ENCODE measurements around the gene CD46. TPM values are rescaled to one million over a fixed set of nuclear protein-coding genes. Genes with fewer than 3 reads are reported as not detected.
"Not testable (repeated sequence)": the region's sequence is repeated elsewhere in the genome, so short reads cannot be mapped to it uniquely, and the experiment has no call there.

The CD46 gene
- total and polyA plus RNA-seq, 5 donors, result 56.3 to 94.2 (median 84.3) TPM

GRCh38 chr1:207777412-207777811 lies 25.6 kb downstream of the CD46 start:
- H3K27ac ChIP-seq (ENCODE audit: low read length); intact Hi-C loops (cut with DNase I); DNase-seq; H3K27me3 ChIP-seq (ENCODE audit: control insufficient read depth, insufficient read depth); H3K9me3 ChIP-seq (ENCODE audit: control insufficient read depth, low read length); H3K4me1 ChIP-seq (ENCODE audit: control insufficient read depth, insufficient read depth, low read length); ATAC-seq; H3K4me3 ChIP-seq (ENCODE audit: low read length): not testable (repeated sequence)
- 98% methylated on average over 7 of the region's 7 CpGs for WGBS

GRCh38 chr1:207779008-207779407 lies 27.2 kb downstream of the CD46 start:
- intact Hi-C loops (cut with DNase I), result no loop called here
- Histone ChIP-seq H3K9me3 (ENCODE audit: control insufficient read depth, low read length) (no peaks in the 10 kb centered on the region), H3K27ac (ENCODE audit: low read length) (no peak overlapping the region), H3K27me3 (ENCODE audit: control insufficient read depth, insufficient read depth) (no peaks in the 10 kb centered on the region), H3K4me3 (ENCODE audit: low read length) (no peak overlapping the region), H3K4me1 (ENCODE audit: control insufficient read depth, insufficient read depth, low read length) (no peaks in the 10 kb centered on the region)
- DNase-seq (no peak), ATAC-seq (no peak)

DNA sequence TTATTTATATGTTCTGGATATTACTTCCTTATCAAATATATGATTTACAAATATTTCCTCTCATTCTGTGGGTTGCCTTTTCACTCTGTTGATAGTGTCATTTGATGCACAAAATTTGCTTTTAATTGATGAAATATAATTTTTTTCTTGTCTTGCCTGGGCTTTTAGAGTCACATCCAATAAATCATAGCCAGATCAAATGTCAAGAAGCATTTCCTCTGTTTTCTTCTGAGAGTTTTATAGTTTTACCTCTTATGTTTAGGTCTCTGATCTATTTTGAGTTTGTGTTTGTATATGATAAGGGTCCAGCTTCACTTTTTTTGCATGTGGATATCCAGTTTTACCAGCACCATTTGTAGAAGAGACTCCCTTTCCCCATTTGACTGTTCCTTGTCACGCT lies 29.5 kb downstream of the CD46 start:
- 94% methylated on average over 1 of the region's 1 CpG for WGBS
- DNase-seq (no peak), ATAC-seq (no peak)
- no peak overlapping the region for H3K4me3 ChIP-seq (ENCODE audit: low read length)
- H3K27ac ChIP-seq (ENCODE audit: low read length), result no peak overlapping the region
- intact Hi-C loops (cut with DNase I), result no loop called here
- H3K4me1 ChIP-seq (ENCODE audit: control insufficient read depth, insufficient read depth, low read length), result no peaks in the 10 kb centered on the region
- H3K27me3 ChIP-seq (ENCODE audit: control insufficient read depth, insufficient read depth), result no peaks in the 10 kb centered on the region
- no peaks in the 10 kb centered on the region for H3K9me3 ChIP-seq (ENCODE audit: control insufficient read depth, low read length)

DNA sequence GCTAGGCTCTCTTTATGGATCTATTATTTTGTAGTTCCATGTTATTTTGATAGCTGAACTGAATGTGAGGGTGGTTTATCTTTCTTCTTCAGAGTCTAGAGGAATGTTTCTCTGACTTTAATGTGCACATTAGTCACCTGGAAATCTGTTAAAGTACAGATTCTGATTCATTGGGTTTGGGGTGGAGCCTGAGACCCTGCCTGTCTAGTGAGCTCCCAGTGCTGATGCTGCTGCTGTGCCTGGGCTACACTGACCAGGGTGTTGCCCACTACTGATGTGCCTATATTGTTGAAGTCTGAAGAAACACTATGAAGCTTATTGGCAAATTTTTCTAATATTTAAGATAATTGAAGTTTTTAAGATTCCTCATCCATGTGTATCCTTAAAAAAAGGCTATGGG lies 35.9 kb downstream of the CD46 start:
- Histone ChIP-seq H3K9me3 (ENCODE audit: control insufficient read depth, low read length) (no peaks in the 10 kb centered on the region), H3K4me3 (ENCODE audit: low read length) (no peak overlapping the region), H3K27ac (ENCODE audit: low read length) (no peak overlapping the region), H3K4me1 (ENCODE audit: control insufficient read depth, insufficient read depth, low read length) (no peaks in the 10 kb centered on the region), H3K27me3 (ENCODE audit: control insufficient read depth, insufficient read depth) (no peaks in the 10 kb centered on the region)
- intact Hi-C loops (cut with DNase I), result no loop called here
- DNase-seq (no peak), ATAC-seq (no peak)

DNA sequence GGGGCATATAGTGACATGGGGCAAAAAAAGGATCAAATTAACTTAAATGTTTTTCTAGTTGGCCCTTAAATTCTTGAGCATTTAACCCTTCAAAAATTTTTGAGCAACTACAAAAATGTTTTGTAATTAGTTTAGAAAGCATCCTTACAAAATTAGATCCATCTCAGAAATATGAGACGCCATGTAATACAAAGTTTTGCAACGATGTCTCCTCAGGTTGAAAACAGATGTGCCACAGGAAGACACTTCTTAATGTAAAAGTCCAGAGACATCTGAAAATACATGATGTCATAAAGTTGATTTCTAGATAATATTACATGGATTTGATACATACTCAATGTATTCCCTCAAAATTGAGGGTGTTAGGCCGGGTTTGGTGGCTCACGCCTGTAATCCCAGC lies 37.5 kb downstream of the CD46 start:
- WGBS, result 96% methylated on average over 4 of the region's 4 CpGs
- intact Hi-C loops (cut with DNase I), result no loop called here
- no peak for DNase-seq

DNA sequence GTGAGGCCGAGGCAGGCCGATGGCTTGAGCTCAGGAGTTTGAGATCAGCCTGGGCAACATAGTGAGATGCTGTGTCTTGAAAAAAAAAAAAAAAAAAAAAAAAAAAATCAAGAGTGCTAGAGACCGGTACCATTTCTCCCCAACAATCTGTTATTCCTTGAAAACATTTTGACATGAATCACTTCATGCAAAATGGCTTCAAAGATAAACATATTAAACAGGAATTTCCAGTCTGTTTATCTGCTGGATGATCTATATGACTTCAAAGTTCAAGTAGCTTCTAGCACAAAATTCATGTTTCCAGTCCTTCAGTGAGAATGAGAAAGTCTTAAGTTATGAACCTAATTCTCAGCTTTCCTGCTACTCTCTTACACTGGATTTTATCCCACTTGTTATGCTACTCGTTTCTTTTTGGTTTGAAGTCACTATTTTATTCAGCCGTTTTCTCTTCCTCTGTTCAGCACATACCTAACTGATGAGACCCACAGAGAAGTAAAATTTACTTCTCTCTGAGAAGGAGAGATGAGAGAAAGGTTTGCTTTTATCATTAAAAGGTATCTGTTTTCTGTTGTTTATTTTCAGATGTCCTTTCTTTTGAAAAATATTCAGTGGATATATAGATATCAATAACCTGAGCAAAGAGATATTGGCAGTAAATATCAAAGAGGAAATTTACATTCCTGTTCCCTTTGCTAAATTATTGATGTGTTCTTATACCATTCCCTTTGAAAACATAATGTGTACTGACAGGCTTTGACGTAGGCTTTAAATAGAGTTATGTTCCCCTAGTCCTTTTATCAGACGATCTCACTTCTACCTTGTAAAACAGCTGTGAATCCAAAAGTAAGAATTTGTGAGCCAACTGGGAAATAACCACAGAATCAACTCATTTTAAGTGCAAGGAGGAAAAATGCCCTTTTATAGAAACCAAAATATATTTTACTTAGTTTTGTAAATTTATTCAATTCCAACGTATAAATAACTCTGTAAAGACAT lies 38.2 kb downstream of the CD46 start:
- Histone ChIP-seq H3K4me3 (ENCODE audit: low read length) (no peak overlapping the region), H3K27me3 (ENCODE audit: control insufficient read depth, insufficient read depth) (no peaks in the 10 kb centered on the region), H3K9me3 (ENCODE audit: control insufficient read depth, low read length) (no peaks in the 10 kb centered on the region), H3K4me1 (ENCODE audit: control insufficient read depth, insufficient read depth, low read length) (no peaks in the 10 kb centered on the region), H3K27ac (ENCODE audit: low read length) (no peak overlapping the region)
- intact Hi-C loops (cut with DNase I), result no loop called here
- WGBS, result 80% methylated on average over 8 of the region's 8 CpGs
- DNase-seq (no peak), ATAC-seq (no peak)

More for the DNA sequence above, 37.5 kb downstream of the CD46 start:
- Histone ChIP-seq H3K9me3 (ENCODE audit: control insufficient read depth, low read length) (no peaks in the 10 kb centered on the region), H3K27me3 (ENCODE audit: control insufficient read depth, insufficient read depth) (no peaks in the 10 kb centered on the region), H3K27ac (ENCODE audit: low read length) (no peak overlapping the region), H3K4me3 (ENCODE audit: low read length) (no peak overlapping the region), H3K4me1 (ENCODE audit: control insufficient read depth, insufficient read depth, low read length) (no peaks in the 10 kb centered on the region)
- ATAC-seq, result no peak

- Histone ChIP-seq H3K27ac (ENCODE audit: low read length) (no peak overlapping the region), H3K4me3 (ENCODE audit: low read length) (no peak overlapping the region), H3K4me1 (ENCODE audit: control insufficient read depth, insufficient read depth, low read length) (no peaks in the 10 kb centered on the region), H3K27me3 (ENCODE audit: control insufficient read depth, insufficient read depth) (no peaks in the 10 kb centered on the region), H3K9me3 (ENCODE audit: control insufficient read depth, low read length) (no peaks in the 10 kb centered on the region)
- intact Hi-C loops (cut with DNase I), result no loop called here
- ATAC-seq, result no peak
- DNase-seq, result no peak
- 88% methylated on average over 7 of the region's 7 CpGs for WGBS
These were observed 39.4 kb downstream of the CD46 start for GRCh38 chr1:207791290-207791689.

- H3K9me3 ChIP-seq (ENCODE audit: control insufficient read depth, low read length), result no peaks in the 10 kb centered on the region
- no peak for ATAC-seq
- H3K27me3 ChIP-seq (ENCODE audit: control insufficient read depth, insufficient read depth), result no peaks in the 10 kb centered on the region
- H3K4me1 ChIP-seq (ENCODE audit: control insufficient read depth, insufficient read depth, low read length), result no peaks in the 10 kb centered on the region
- no peak for DNase-seq
- H3K4me3 ChIP-seq (ENCODE audit: low read length), result no peak overlapping the region
- no peak overlapping the region for H3K27ac ChIP-seq (ENCODE audit: low read length)
- intact Hi-C loops (cut with DNase I), result no loop called here
These were observed 41.5 kb downstream of the CD46 start for GRCh38 chr1:207793327-207793726.

GRCh38 chr1:207794861-207795260 lies 43.0 kb downstream of the CD46 start:
- intact Hi-C loops (cut with DNase I), result no loop called here
- Histone ChIP-seq H3K4me3 (ENCODE audit: low read length) (no peak overlapping the region), H3K4me1 (ENCODE audit: control insufficient read depth, insufficient read depth, low read length) (no peaks in the 10 kb centered on the region), H3K27ac (ENCODE audit: low read length) (no peak overlapping the region), H3K9me3 (ENCODE audit: control insufficient read depth, low read length) (no peaks in the 10 kb centered on the region), H3K27me3 (ENCODE audit: control insufficient read depth, insufficient read depth) (no peaks in the 10 kb centered on the region)
- DNase-seq (no peak), ATAC-seq (no peak)
- WGBS, result 63% methylated on average over 2 of the region's 2 CpGs

- peak; percentile 87 to 93 (median 89) for DNase-seq
- intact Hi-C loops (cut with DNase I), result no loop called here
These were observed 45.5 kb downstream of the CD46 start for GRCh38 chr1:207797229-207797973.

GRCh38 chr1:207798847-207799246 lies 47.0 kb downstream of the CD46 start:
- Histone ChIP-seq H3K27ac (ENCODE audit: low read length) (no peak overlapping the region), H3K9me3 (ENCODE audit: control insufficient read depth, low read length) (no peaks in the 10 kb centered on the region), H3K27me3 (ENCODE audit: control insufficient read depth, insufficient read depth) (no peaks in the 10 kb centered on the region), H3K4me1 (ENCODE audit: control insufficient read depth, insufficient read depth, low read length) (peaks cover 3% of the 10 kb centered on the region), H3K4me3 (ENCODE audit: low read length) (no peak overlapping the region)
- intact Hi-C loops (cut with DNase I), result no loop called here
- ATAC-seq (peak; percentile 3 to 4), DNase-seq (no peak)
- 72% methylated on average over 6 of the region's 6 CpGs for WGBS

More at GRCh38 chr1:207797229-207797973, 45.5 kb downstream of the CD46 start:
- Histone ChIP-seq H3K9me3 (ENCODE audit: control insufficient read depth, low read length) (no peaks in the 10 kb centered on the region), H3K27ac (ENCODE audit: low read length) (no peak overlapping the region), H3K27me3 (ENCODE audit: control insufficient read depth, insufficient read depth) (no peaks in the 10 kb centered on the region), H3K4me3 (ENCODE audit: low read length) (no peak overlapping the region), H3K4me1 (ENCODE audit: control insufficient read depth, insufficient read depth, low read length) (no peaks in the 10 kb centered on the region)
- WGBS, result 57% methylated on average over 7 of the region's 7 CpGs
- peak; percentile 75 to 78 for ATAC-seq
